GM18873 (cell line): Measurements from ENCODE around the gene EPS8L1.
"Not testable (repeated sequence)": the region's sequence is repeated elsewhere in the genome, so short reads cannot be mapped to it uniquely, and the experiment has no call there.

Experiments used
- ATAC-seq: cut with Tn5 transposase; IDR thresholded peaks from one replicate; pipeline ENCODE4 v1.9.1; 2021; ENCODE audit warnings: mild to moderate bottlenecking, moderate library complexity, moderate number of reproducible peaks; ENCODE audit not compliant: unreplicated experiment, low FRiP score

The EPS8L1 gene

DNA sequence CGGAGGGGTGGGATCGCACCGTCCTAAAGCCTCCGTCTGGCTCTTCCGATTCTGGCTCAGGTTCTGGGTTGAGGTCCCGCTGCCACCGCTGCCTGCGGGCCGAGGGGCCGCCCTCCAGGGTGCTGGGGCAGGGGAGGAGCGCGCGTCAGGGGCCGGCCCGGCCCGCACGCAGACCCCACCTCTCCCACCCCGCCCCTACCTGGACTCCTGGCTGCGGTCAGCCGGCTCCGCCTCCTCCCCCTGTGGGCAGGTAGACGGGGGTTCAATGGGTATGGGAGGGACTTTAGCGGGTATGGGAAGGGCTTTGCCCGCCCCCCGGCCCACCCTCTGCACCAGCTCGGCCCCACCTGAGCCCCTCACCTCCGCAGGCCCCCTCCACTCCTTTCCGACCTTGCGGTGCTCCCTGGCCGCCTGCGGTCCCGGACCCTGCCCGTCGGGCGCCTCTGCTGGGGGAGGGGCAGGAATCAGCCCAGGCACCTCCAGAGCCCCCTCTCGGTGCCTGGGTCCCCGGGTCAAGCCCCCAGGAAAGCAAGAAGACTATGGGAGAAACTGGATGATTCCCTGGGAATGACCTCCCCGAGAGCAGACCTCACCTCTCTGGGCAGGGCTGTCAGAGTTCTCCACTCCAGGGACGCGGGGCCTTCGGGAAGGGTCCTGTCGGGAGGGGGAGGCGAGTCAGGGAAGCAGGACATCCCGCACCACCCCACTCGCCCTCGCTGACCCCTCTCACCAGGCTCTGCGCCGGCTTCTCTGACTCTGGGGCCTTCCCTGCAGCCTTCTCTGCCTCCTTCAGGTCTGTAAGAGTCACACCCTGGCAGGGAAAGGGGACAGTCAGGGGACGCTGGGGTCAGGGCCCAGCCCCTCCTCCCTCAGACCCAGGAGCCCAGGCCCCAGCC is 17.0 kb downstream of the EPS8L1 start:
- no peak for ATAC-seq

DNA sequence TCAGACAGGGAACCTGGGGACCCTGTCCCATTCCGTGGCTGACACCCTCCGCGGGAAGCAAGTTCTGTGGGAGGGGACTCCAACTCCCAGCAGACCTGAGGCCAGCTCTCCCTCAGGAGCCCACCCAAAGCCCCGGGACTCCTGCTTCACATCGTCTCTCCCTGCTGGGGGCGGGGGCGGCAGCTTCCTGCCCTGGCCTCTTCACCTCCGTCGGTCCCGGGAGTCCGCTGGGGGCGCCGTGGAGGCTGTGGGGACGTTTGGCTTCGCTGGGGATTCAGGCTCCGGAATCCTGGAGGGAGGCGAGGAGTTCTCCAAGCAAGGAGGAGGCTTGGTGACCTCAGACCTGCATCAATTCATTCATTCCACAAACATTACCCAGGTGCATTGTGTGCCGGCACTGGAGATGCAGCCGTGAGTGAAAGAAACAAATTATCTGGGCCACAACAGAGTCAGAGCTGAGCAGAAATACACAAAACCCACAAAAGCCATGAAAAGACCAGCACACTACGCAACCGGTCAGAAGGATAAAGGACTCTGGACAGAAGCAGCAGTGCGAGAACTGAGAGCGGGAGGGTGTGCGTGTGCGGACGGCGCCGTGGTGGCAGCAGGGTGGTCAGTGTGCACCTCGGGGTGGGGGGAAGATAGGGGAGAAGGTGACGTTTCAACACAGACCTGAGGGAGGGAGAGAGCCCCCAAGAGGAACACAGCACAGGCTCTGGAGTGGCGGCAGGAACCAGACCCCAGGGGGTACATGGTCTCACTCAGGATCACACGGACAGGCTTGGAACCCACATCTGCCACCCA is 19.0 kb downstream of the EPS8L1 start:
- no peak for ATAC-seq

DNA sequence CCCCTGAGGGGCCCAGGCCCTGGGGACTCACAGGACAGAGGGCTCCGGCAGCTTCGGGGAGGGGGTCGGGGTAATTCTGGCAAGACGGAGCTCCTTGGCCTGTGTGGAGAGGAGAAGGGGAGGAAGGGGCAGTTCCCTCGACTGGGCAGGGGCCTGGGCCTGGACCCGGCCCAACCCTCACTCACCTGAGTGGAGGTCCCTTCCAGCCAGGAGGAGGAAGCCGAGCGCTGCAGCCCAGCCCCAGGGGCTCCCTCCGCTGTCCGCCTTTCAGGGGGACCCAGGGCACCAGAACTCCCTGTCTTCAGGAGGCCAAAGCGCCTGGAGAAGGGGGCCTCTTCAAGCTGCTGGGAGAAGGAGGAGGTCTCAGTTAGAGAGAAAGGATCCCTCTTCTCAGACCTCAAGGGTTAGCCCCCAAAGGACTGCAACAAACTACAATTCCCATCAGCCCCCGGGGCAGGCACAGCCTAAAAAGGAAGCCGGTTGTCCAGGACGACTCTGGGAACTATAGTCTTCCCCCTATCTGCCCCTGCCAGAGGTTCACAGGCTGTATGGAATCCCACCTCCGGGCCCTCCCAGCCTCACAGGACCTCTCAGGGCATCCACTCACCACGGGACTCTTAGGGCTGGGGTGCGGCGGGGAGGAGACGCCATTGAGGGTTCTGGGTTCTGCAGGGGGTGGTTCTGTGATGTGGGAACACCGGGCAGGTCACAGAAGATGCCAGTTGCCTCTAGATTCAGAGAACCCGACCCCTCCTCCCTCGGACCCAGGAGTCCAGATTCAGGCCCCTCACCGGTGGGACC is 19.8 kb downstream of the EPS8L1 start:
- ATAC-seq: no peak

DNA sequence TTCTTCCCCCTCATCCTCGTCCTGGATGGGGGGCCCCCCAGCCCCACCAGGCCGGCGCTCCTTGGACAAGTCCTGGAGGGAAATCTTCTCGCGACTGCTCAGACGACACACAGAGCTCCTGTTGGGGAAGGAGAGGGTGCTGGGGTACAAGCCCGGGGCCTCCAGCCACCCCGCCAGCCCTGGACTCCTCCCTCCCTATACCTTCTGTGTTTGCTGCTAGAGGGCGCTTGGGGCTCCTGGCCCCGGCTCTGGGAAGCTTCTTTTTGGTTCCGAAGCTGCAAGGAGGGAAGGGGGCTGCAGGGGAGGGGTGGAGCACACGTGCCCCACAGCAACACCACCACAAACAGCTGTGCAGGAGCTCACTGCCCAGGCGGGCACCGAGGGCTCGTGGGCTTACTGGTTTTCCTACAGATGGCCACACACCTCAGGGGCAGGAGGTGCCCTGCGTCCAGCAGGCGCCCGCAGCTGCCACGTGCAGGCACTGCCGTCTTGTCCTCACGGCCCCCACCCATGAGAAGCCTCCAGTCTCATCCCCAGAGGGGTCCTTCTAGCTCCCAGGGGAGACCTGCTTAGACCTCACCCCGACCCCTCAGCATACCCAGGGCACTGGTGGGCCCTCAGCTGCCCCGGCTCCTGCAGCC is 20.5 kb downstream of the EPS8L1 start:
- no peak for ATAC-seq

DNA sequence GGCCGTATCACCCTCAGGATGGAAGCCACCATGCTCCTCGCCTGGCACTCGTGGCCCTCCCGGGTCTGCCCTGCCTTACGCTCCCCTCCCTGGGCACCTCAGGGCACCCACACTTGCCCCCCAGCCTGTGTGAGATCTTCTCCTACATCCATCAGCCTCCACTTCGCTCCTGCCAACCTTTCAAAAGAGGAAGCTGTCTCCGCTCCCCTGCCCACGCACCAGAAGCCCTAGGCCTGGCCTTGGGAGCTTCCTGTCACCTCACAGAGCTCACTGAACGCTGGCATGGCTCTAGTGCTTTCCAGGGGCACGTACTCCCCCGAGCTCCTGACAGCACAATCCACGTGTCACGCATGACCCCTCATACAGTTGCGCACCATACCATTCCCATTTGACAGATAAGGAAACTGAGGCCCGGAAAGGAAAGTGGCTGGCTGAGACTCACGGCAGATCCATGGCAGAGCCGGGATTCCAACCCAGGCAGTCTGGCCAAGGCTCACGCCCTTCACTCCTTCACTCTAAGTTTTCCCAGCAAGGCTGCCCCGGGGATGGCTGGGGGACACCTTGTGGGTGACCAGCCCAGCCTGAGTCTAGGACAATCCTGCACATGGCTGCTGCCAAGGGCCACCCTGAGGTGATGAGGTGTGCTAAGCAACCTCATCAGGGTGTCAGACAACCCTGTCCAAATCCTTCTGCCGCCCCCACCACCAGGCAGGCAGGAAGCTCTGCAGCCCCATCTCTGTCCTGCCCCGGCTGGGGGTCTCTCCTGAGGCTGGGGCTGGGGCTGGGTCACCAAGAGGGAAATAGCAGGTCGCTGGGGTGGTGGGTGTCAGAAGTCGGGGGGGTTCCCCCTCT is 22.4 kb downstream of the EPS8L1 start:
- no peak for ATAC-seq

DNA sequence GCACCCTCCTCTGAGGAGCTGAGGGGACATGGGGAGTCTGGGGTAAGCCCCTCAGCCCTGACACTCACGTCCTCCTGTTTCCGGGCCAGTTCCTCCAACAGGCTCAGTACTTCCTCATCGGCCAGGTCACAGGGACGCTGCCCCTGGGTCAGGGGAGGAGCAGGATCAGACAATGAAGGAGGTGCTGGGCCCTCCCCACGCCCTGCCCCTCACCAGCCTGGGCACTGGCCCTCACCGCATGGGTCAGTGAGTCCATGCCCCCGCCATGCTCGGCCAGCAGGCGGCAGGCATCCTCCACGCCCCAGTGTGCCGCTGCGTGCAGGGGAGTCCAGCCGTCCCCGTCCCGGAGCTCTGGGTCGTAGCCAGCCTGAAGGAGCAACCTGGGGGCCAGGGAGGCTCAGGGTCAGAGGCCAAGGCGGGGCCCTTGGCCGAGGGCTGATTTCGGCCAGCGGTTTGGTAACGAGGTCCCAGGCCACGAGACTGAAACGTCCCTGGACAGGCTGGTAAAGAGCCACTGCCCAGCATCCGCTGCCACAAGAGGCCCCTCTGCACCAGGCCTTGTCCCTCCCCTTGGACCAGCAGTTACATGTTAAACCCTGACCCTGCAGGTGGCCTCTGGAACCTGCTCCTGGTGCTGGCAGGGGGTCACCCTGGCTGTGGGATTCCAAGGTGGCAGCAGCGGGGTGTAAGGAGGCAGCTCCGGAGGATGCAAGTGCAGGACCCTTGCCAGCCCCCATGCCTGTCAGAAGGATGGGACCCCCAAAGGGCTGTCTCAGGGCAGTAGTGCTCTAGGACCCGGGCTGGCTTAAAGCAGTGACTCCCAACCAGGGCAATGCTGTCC is 23.3 kb downstream of the EPS8L1 start:
- no peak for ATAC-seq

DNA sequence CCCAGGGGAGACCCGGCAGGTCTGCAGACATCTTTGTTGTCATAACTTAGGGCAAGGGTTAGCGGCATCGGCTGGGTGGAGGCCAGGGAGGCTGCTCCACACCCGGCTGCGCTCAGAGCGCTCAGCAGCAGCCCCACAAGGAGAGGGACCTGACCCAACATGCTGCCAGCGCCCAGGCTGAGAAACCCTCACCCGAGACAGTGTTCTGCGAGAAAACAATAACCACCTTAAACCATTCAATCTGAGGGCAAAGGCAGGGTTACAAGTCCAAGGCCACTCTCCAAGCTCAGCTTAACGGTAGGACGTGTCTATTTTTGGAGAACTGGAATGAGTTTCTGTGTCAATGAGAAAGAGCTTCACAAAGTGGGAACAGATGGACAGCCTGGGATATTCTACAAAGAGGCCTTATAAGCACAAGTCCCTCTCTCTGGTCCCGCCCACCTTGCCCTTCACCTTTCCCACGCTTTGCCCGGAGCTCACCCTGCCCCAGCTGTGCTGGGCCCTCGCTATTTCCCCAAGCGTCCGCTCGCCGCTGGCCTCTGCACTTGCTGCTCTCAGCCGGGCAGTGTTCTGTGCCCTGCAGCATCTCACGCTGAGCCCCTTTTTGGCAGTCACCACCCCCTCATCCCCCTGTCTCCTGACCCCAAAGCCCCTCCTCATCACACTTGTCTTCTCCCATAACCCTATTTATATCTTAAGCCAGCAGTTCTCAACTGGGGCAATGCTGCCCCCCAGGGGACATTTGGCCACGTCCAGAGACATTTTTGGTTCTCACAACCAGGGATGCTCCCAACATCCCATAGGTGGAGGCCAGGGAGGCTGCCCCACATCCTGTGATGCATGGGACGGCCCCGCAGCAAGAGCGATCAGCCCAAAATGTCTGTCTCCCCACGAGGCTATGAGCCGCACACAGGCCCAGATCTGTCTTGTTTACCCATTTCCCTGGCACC is 24.2 kb downstream of the EPS8L1 start:
- ATAC-seq: no peak

DNA sequence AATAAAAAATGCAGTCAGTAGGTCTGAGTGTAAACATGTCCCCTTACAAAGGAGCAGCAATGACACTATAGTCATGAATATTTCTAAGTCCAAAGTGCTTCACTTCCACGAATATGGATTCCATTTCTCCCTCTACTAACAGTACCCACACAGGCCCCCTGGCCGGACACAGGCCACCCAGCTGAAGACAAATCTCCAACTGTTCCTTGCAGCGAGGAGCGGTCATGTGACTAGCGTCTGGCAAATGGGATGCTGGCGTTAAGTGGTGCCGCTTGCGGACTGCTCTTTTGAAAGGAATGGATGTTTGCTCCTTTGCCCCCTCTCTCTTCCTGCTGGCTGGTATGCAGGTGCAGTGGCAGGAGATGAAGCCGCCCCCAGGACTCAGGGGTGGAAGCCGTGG is 25.6 kb downstream of the EPS8L1 start:
- no peak for ATAC-seq

DNA sequence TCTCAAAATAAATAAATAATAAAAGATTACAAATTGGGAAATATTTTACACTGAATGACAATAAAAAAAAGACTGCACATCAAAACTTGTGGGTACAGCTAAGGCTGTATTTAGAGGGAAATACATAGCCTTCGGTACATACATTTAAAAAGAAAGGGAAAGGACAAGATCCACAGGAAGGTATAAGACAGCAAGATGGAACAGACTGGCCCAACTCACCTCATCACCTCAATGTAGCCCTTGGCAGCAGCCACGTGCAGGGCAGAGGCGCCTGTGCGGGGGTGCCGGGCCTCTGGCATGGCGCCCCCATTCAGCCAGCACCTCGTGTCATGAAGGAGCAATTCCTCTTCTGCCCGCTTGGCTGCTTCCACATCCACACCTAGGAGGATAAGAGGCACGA is 27.5 kb downstream of the EPS8L1 start:
- no peak for ATAC-seq

DNA sequence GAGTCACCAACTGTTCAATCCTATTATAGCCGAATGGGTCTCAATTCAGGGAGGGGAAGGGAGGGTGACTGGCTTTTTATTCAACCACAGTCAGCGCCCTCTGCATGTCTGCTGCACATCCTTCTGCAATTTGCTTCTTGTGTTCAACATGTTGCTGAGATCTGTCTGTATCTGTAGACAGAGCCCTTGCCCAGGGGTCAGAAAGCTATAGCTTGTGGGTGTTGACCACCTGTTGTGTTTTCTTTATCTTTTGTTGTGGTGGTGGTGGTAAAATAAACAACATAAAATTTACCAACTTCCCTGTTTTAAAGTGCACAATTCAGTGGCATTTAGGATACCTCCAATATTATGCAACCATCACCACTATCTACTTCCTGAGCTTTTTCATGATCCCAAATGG is 29.6 kb downstream of the EPS8L1 start:
- ATAC-seq: no peak

DNA sequence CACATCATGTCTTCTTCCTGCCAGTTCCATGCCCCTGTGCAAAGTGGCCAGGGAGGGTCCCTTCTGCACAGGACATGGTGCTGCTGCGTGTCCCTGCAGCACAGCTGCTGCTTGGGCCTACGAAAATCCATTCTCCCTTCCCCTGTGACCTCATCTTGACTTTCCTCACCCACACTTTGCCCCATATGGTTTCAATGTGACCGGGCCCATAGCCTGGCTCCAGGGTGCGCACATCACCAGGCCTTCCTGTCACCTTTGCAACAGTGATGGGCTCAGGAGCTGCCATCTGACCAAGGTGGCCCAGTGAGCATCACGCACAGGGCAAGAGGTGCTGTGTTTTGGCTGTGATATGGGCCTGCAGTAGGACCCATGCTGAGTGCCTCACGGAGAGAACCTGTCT is 30.9 kb downstream of the EPS8L1 start:
- ATAC-seq: no peak

DNA sequence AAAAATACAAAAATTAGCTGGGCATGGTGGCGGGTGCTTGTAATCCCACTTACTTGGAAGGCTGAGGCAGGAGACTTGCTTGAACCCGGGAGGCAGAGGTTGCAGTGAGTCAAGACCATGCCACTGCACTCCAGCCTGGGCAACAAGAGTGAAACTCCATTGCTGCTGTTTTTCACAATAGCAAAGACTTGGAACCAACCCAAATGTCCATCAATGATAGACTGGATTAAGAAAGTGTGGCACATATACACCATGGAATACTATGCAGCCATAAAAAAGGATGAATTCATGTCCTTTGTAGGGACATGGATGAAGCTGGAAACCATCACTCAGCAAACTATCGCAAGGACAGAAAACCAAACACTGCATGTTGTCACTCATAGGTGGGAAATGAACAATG is 31.6 kb downstream of the EPS8L1 start:
- ATAC-seq: not testable (repeated sequence)

DNA sequence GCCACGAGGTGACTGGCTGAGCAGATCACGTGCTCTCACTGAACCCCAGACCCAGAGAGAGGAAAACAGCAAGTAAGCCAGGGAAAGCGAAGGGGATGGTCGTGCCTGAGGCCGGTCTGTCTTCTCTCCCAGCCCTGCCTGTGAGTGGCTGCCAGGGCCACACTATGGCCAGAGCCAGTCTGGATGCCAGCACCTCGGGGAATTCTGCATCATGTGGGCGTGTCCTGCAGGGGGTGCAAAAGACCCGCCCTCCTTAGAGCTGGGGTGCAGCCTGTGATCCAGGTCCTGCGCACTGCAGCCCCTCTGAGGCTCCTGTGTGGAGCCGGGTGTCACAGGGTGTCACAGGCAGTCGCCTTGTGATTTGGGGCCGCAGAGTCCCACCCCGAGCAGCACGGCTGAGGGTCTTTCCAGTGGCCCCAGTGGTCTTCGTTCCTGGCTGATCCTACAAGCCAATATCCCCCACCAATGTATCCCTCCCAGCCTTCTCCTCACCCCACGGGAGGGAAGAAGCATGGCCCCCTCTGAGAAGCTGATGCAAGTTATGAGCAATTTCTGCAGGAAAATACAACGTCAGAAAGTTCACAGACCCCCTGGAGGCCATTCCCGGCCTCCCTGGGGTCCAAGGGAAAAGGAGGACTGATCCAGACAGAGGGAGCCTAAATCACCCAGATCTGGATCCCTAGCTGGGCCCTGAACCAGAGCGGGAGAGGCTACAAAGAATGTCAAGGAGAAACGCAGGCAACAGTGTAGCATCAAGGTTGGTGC is 34.0 kb downstream of the EPS8L1 start:
- ATAC-seq: no peak

DNA sequence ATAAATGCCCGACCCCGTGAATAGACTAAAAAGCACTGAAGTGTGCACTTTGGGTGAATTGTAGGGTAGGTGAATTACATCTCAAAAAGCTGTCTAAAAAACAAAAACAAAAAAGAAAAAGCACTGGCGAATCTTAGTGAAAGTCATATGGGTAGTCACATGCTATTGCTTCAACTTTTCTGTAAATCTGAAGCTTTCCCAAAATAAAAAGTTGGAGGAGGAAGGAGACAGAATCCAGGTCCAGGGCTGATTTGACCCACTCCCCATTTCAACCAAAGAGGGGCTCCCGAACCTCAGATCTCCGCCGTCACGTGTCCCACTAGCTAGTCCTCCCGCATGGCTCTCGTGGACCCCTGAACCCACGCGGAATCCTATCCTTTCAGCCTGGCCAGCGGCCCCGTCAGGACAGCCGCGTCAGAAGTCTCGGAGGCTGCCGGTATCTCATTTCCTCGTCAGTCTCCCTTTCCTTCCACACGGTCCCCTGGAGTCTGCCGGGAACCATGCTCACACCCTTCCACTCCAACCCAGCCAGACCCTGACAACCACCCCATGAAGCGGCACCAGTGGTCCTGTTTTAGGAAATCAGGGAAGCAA is 35.7 kb downstream of the EPS8L1 start:
- ATAC-seq: no peak

DNA sequence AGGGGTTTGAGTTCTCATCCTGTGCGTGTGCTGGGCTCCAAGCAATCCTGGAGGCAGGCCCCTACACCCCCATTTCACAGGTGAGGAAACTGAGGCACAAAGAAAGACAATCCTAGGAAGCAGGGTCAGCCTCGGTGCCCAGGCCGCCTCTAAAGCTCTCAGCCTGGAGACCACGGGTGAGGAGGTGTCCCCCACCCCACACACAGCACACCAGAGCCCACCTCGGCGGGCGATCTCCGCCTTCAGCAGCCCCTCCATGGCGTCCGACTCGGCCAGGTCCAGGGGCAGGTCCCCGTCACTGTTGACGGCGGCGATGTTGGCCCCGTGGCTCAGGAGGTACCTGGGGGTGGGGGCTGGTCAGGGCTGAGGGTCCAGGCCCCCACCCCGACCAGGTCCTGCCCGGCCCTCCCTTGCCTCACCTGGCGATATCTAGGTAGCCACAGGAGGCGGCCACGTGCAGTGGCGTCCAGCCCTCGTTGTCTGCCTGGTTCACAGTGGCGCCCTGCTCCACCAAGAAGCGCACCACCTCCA is 36.6 kb downstream of the EPS8L1 start:
- no peak for ATAC-seq
